Hepatocyte (in vitro differentiated cells): ENCODE results near the gene C14orf119. TPM values are rescaled to one million over a fixed set of nuclear protein-coding genes. Genes with fewer than 3 reads are reported as not detected.

ENCODE experiments used
- DNase-seq: peaks from one replicate; pipeline ENCODE4 v3.0.0-alpha.2; 2016; ENCODE audit warnings: low spot score
- H2AFZ ChIP-seq: fragments of 200-600 bp; sonication (generic); 2 replicates; pipeline ENCODE4 v1.6.0; 2016; ENCODE audit warnings: antibody characterized with exemption, mild to moderate bottlenecking
- H3K27ac ChIP-seq: fragments of 200-600 bp; sonication (generic); 2 replicates; pipeline ENCODE4 v1.5.1; 2016; ENCODE audit warnings: mild to moderate bottlenecking
- H3K27me3 ChIP-seq: fragments of 200-600 bp; sonication (generic); 2 replicates; pipeline ENCODE4 v1.6.1; 2016
- H3K36me3 ChIP-seq: fragments of 200-600 bp; sonication (generic); replicated peaks from 2 replicates; pipeline ENCODE4 v1.5.1; 2016; ENCODE audit warnings: low read depth; ENCODE audit not compliant: insufficient read depth
- H3K4me1 ChIP-seq: fragments of 200-600 bp; sonication (generic); 2 replicates; pipeline ENCODE4 v1.5.1; 2016; ENCODE audit warnings: mild to moderate bottlenecking, moderate library complexity; ENCODE audit not compliant: insufficient read depth
- H3K4me2 ChIP-seq: fragments of 200-600 bp; sonication (generic); 2 replicates; pipeline ENCODE4 v1.6.0; 2016
- H3K4me3 ChIP-seq: fragments of 200-600 bp; sonication (generic); 2 replicates; pipeline ENCODE4 v1.5.1; 2016; ENCODE audit warnings: mild to moderate bottlenecking
- H3K79me2 ChIP-seq: fragments of 200-600 bp; sonication (generic); 2 replicates; pipeline ENCODE4 v1.6.0; 2017; ENCODE audit warnings: mild to moderate bottlenecking
- H3K9me2 ChIP-seq: fragments of 200-600 bp; sonication (generic); replicated peaks from 2 replicates; pipeline ENCODE4 v1.6.0; 2017; ENCODE audit warnings: mild to moderate bottlenecking; ENCODE audit not compliant: insufficient read depth
- H3K9me3 ChIP-seq: fragments of 200-600 bp; sonication (generic); 2 replicates; pipeline ENCODE4 v1.5.1; 2016; ENCODE audit warnings: low read depth, mild to moderate bottlenecking
- H4K20me1 ChIP-seq: fragments of 200-600 bp; sonication (generic); 2 replicates; pipeline ENCODE4 v1.6.0; 2016; ENCODE audit warnings: mild to moderate bottlenecking; ENCODE audit not compliant: insufficient read depth, poor library complexity, severe bottlenecking
- EZH2 ChIP-seq: fragments of 200-600 bp; sonication (generic); IDR thresholded peaks from 2 replicates; pipeline ENCODE4 v1.6.1; 2016; ENCODE audit warnings: antibody characterized with exemption, mild to moderate bottlenecking, borderline replicate concordance
- EZH2phosphoT487 ChIP-seq: fragments of 200-600 bp; sonication (generic); IDR thresholded peaks from one replicate; pipeline ENCODE4 v1.6.1; 2018; ENCODE audit warnings: antibody characterized with exemption, mild to moderate bottlenecking, low read depth, moderate library complexity; ENCODE audit not compliant: unreplicated experiment, severe bottlenecking
- WGBS: methylation state at CpG from one replicate; pipeline ENCODE4 v1.1.6; 2016; ENCODE audit warnings: low lambda C conversion rate; ENCODE audit errors: missing lambda C conversion rate; 5-methylcytosine and 5-hydroxymethylcytosine counted together
- polyA plus RNA-seq: library from polyadenylated mRNA; unstranded; fragments of >200 nt; fragmentation: Nextera tagmentation; extraction: Ambion mirVana; gene quantifications from 2 replicates; pipeline ENCODE4 v1.2.1, GENCODE V29; 2016
- total RNA-seq: library from RNA; depleted of rRNA; stranded (reverse); fragments of >200 nt; gene quantifications from 2 replicates; pipeline ENCODE4 v1.2.3, GENCODE V29; 2014
- TF ChIP-seq, protein P1 (sequence below): fragments of 200-600 bp; sonication (generic); IDR thresholded peaks from 2 replicates; pipeline ENCODE4 v1.5.1; 2016; ENCODE audit warnings: antibody characterized with exemption, mild to moderate bottlenecking; ENCODE audit not compliant: poor library complexity

The C14orf119 gene
- total and polyA plus RNA-seq, 2 experiments from 2014 or later = 47.7 to 146 TPM

DNA sequence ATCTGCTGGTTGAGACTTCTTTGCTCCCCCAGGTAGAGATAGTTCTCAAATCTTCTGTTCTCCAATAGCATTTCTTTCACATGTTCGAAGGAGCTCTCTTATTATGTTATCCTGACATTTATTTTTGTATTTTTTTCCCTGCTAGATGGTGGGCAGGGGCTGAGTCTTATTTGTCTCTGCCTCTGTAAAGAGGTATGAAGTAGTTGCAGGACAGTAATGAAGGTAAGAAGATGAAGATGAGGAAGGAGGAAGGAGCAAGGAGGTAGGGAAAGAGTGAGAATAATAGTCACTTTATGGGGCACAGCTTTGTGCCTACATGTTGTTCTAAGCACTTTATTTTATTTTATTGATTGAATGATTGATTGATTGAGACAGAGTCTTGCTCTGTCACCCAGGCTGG is 14.5 kb downstream of the C14orf119 start:
- no peak overlapping the region for H3K4me3 ChIP-seq
- H3K4me1 ChIP-seq = no peaks in the 10 kb centered on the region
- no peaks in the 10 kb centered on the region for H4K20me1 ChIP-seq
- no peaks in the 10 kb centered on the region for H3K36me3 ChIP-seq
- H3K27ac ChIP-seq = no peak overlapping the region
- 96% methylated on average over 1 of the region's 1 CpG for WGBS
- no peak for DNase-seq
- H3K79me2 ChIP-seq = no peaks in the 10 kb centered on the region
- H3K9me3 ChIP-seq = no peaks in the 10 kb centered on the region
- no peak overlapping the region for H3K4me2 ChIP-seq
- H3K9me2 ChIP-seq = no peaks in the 10 kb centered on the region
- H2AFZ ChIP-seq = no peak overlapping the region
- TF ChIP-seq EZH2phosphoT487 (no peak), EZH2 (no peak)
- TF ChIP-seq, protein P1, sequence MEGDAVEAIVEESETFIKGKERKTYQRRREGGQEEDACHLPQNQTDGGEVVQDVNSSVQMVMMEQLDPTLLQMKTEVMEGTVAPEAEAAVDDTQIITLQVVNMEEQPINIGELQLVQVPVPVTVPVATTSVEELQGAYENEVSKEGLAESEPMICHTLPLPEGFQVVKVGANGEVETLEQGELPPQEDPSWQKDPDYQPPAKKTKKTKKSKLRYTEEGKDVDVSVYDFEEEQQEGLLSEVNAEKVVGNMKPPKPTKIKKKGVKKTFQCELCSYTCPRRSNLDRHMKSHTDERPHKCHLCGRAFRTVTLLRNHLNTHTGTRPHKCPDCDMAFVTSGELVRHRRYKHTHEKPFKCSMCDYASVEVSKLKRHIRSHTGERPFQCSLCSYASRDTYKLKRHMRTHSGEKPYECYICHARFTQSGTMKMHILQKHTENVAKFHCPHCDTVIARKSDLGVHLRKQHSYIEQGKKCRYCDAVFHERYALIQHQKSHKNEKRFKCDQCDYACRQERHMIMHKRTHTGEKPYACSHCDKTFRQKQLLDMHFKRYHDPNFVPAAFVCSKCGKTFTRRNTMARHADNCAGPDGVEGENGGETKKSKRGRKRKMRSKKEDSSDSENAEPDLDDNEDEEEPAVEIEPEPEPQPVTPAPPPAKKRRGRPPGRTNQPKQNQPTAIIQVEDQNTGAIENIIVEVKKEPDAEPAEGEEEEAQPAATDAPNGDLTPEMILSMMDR = no peak
- peaks cover 13% of the 10 kb centered on the region for H3K27me3 ChIP-seq

DNA sequence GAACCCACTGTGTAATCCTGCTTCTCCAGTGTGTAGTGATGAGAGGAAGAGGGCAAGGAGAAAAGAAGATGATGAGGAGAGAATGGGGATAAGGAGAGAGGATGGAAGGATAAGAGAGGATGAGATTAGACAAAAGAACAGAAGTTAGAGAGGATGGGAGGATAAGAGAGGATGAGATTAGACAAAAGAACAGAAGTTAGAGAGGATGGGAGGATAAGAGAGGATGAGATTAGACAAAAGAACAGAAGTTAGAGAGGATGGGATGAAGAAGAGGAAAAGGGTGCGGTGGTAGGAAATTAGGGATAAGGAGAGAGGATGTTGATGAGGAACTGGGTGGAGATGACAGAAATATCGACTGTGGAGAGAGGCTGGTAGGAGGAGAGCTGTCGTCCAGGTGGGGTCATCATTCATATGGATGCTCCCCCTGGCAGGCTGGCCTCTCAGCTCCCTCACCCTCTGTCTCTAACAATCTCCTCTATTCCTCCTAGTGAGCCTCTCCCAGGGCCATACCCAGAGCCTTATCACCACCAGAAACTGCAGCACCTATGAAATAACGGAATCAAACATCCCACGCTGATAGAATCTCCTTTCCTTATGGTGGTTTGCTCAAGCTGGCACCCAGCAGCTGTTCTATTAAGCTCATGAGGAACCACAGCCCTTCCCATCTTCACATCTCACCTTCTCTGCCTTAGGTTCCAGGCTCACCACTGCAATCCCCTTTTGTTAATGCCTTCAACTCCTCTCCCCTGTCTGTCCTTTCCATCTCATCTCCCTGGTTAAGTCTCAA is 15.5 kb downstream of the C14orf119 start:
- H3K4me2 ChIP-seq = no peak overlapping the region
- no peak overlapping the region for H2AFZ ChIP-seq
- TF ChIP-seq EZH2phosphoT487 = no peak
- TF ChIP-seq, protein P1 = no peak
- no peaks in the 10 kb centered on the region for H3K36me3 ChIP-seq
- 83% methylated on average over 5 of the region's 5 CpGs for WGBS
- H3K27ac ChIP-seq = no peak overlapping the region
- no peaks in the 10 kb centered on the region for H3K9me2 ChIP-seq
- H3K9me3 ChIP-seq = no peaks in the 10 kb centered on the region
- H3K27me3 ChIP-seq = peaks cover 13% of the 10 kb centered on the region
- H3K4me1 ChIP-seq = no peaks in the 10 kb centered on the region
- DNase-seq = no peak
- H4K20me1 ChIP-seq = no peaks in the 10 kb centered on the region
- no peaks in the 10 kb centered on the region for H3K79me2 ChIP-seq
- no peak overlapping the region for H3K4me3 ChIP-seq

DNA sequence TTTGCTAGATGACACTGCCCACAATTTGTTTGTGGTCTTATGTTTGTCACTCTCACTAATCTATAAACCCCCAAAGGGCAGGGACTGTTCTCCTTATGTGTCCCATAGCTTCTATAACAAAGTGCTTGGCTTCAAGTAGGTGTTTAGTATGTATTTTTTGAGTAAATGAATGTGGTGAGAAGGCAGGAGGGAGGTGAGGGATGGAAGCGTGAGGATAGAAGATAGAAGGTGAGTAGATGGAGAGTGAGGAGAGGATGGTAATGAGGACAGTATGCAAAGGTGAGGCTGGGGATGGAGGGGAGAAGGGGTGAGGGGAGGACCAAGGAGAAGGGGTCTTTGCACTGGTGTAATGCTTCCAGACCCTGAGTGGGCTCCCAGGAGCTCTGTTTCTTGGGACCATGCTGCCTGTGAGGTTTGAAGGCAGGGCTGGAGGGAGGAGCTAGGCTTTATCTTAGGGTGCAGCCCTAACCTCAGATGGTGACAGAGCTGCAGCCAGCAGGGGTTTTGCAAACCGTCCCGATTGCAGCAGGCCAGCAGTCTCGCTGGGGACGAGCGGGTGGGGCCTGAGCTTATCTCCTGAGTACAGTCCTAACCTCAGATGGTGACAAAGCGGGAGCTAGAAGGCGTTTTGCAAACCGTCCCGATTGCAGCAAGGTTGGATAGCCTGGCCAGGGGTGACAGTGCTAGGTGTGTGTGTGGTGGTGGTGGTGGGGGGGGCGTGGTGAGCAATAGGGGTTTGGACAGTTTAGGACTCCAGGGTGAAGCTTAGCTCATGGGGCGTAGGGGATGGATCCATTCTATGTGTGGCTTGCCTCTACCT is 17.3 kb downstream of the C14orf119 start:
- no peak overlapping the region for H3K4me2 ChIP-seq
- no peaks in the 10 kb centered on the region for H3K36me3 ChIP-seq
- H3K4me1 ChIP-seq = no peaks in the 10 kb centered on the region
- no peak overlapping the region for H3K4me3 ChIP-seq
- no peak overlapping the region for H3K27ac ChIP-seq
- H2AFZ ChIP-seq = no peak overlapping the region
- no peaks in the 10 kb centered on the region for H4K20me1 ChIP-seq
- WGBS = 41% methylated on average over 12 of the region's 12 CpGs
- peaks cover 13% of the 10 kb centered on the region for H3K27me3 ChIP-seq
- no peaks in the 10 kb centered on the region for H3K79me2 ChIP-seq
- H3K9me2 ChIP-seq = no peaks in the 10 kb centered on the region
- no peaks in the 10 kb centered on the region for H3K9me3 ChIP-seq
- TF ChIP-seq EZH2 (no peak), EZH2phosphoT487 (no peak)
- TF ChIP-seq, protein P1 = no peak
- DNase-seq = no peak
